ENCODE data around the gene GLP1R.

The GLP1R gene

GRCh38 chr6:39068391-39068790 lies 19.8 kb downstream of the GLP1R start:
- DNase-seq (ENCODE audit: insufficient read length, low spot score) = no peak
- FAIRE-seq = no peak
- TF ChIP-seq PAX5 (IDR thresholded peaks at IDR 0.05; ENCODE audit: insufficient read depth, low read length, severe bottlenecking) (no peak), SPI1 (IDR thresholded peaks at IDR 0.05; ENCODE audit: low read depth, low read length) (no peak), POLR2A (IDR thresholded peaks at IDR 0.05; ENCODE audit: low read depth, low read length) (no peak), POLR2AphosphoS5 (IDR thresholded peaks at IDR 0.05; ENCODE audit: low read depth, low read length) (no peak), POU2F2 (IDR thresholded peaks at IDR 0.05; ENCODE audit: low read depth, low read length) (no peak), TAF1 (IDR thresholded peaks at IDR 0.05; ENCODE audit: low read depth, low read length) (no peak)

- no peak for DNase-seq (ENCODE audit: insufficient read length, low spot score)
- TF ChIP-seq POLR2A (IDR thresholded peaks at IDR 0.05; ENCODE audit: low read depth, low read length) (no peak), TAF1 (IDR thresholded peaks at IDR 0.05; ENCODE audit: low read depth, low read length) (no peak), SPI1 (IDR thresholded peaks at IDR 0.05; ENCODE audit: low read depth, low read length) (no peak), PAX5 (IDR thresholded peaks at IDR 0.05; ENCODE audit: insufficient read depth, low read length, severe bottlenecking) (no peak), POU2F2 (IDR thresholded peaks at IDR 0.05; ENCODE audit: low read depth, low read length) (no peak), POLR2AphosphoS5 (IDR thresholded peaks at IDR 0.05; ENCODE audit: low read depth, low read length) (no peak)
- no peak for FAIRE-seq
These were observed 24.2 kb downstream of the GLP1R start for GRCh38 chr6:39072830-39073229.

- no peak for TF ChIP-seq SPI1 (IDR thresholded peaks at IDR 0.05; ENCODE audit: low read depth, low read length)
- no peak for TF ChIP-seq POLR2AphosphoS5 (IDR thresholded peaks at IDR 0.05; ENCODE audit: low read depth, low read length)
- TF ChIP-seq POLR2A (IDR thresholded peaks at IDR 0.05; ENCODE audit: low read depth, low read length) = no peak
- no peak for TF ChIP-seq POU2F2 (IDR thresholded peaks at IDR 0.05; ENCODE audit: low read depth, low read length)
- no peak for TF ChIP-seq PAX5 (IDR thresholded peaks at IDR 0.05; ENCODE audit: insufficient read depth, low read length, severe bottlenecking)
- DNase-seq (ENCODE audit: insufficient read length, low spot score) (no peak), FAIRE-seq (no peak)
These were observed 25.1 kb downstream of the GLP1R start for GRCh38 chr6:39073471-39074355.

- DNase-seq (ENCODE audit: insufficient read length, low spot score) (no peak), FAIRE-seq (no peak)
- no peak for TF ChIP-seq POU2F2 (IDR thresholded peaks at IDR 0.05; ENCODE audit: low read depth, low read length)
- TF ChIP-seq SPI1 (IDR thresholded peaks at IDR 0.05; ENCODE audit: low read depth, low read length) = no peak
- no peak for TF ChIP-seq TAF1 (IDR thresholded peaks at IDR 0.05; ENCODE audit: low read depth, low read length)
- TF ChIP-seq PAX5 (IDR thresholded peaks at IDR 0.05; ENCODE audit: insufficient read depth, low read length, severe bottlenecking) = no peak
- no peak for TF ChIP-seq POLR2AphosphoS5 (IDR thresholded peaks at IDR 0.05; ENCODE audit: low read depth, low read length)
- no peak for TF ChIP-seq POLR2A (IDR thresholded peaks at IDR 0.05; ENCODE audit: low read depth, low read length)
These were observed 25.9 kb downstream of the GLP1R start for GRCh38 chr6:39074486-39074885.

- no peak for TF ChIP-seq TAF1 (IDR thresholded peaks at IDR 0.05; ENCODE audit: low read depth, low read length)
- no peak for TF ChIP-seq POLR2A (IDR thresholded peaks at IDR 0.05; ENCODE audit: low read depth, low read length)
- no peak for TF ChIP-seq SPI1 (IDR thresholded peaks at IDR 0.05; ENCODE audit: low read depth, low read length)
- TF ChIP-seq PAX5 (IDR thresholded peaks at IDR 0.05; ENCODE audit: insufficient read depth, low read length, severe bottlenecking) = no peak
- TF ChIP-seq POLR2AphosphoS5 (IDR thresholded peaks at IDR 0.05; ENCODE audit: low read depth, low read length) = no peak
- TF ChIP-seq POU2F2 (IDR thresholded peaks at IDR 0.05; ENCODE audit: low read depth, low read length) = no peak
- FAIRE-seq = no peak
- no peak for DNase-seq (ENCODE audit: insufficient read length, low spot score)
These were observed 26.6 kb downstream of the GLP1R start for GRCh38 chr6:39075010-39075686.

GRCh38 chr6:39075807-39076622 lies 27.4 kb downstream of the GLP1R start:
- DNase-seq (ENCODE audit: insufficient read length, low spot score) = no peak
- peak; percentile 9 for FAIRE-seq
- TF ChIP-seq POLR2A (IDR thresholded peaks at IDR 0.05; ENCODE audit: low read depth, low read length) = no peak
- no peak for TF ChIP-seq TAF1 (IDR thresholded peaks at IDR 0.05; ENCODE audit: low read depth, low read length)
- no peak for TF ChIP-seq POLR2AphosphoS5 (IDR thresholded peaks at IDR 0.05; ENCODE audit: low read depth, low read length)
- TF ChIP-seq PAX5 (IDR thresholded peaks at IDR 0.05; ENCODE audit: insufficient read depth, low read length, severe bottlenecking) = no peak
- no peak for TF ChIP-seq SPI1 (IDR thresholded peaks at IDR 0.05; ENCODE audit: low read depth, low read length)
- TF ChIP-seq POU2F2 (IDR thresholded peaks at IDR 0.05; ENCODE audit: low read depth, low read length) = no peak

- TF ChIP-seq SPI1 (IDR thresholded peaks at IDR 0.05; ENCODE audit: low read depth, low read length) = no peak
- TF ChIP-seq POU2F2 (IDR thresholded peaks at IDR 0.05; ENCODE audit: low read depth, low read length) = no peak
- no peak for TF ChIP-seq POLR2A (IDR thresholded peaks at IDR 0.05; ENCODE audit: low read depth, low read length)
- no peak for TF ChIP-seq PAX5 (IDR thresholded peaks at IDR 0.05; ENCODE audit: insufficient read depth, low read length, severe bottlenecking)
- TF ChIP-seq TAF1 (IDR thresholded peaks at IDR 0.05; ENCODE audit: low read depth, low read length) = no peak
- no peak for TF ChIP-seq POLR2AphosphoS5 (IDR thresholded peaks at IDR 0.05; ENCODE audit: low read depth, low read length)
- no peak for DNase-seq (ENCODE audit: insufficient read length, low spot score)
- FAIRE-seq = no peak
These were observed 28.3 kb downstream of the GLP1R start for GRCh38 chr6:39076623-39077535.

Measured in GM12891 (cell line).